Stimulated activated naive B cell treated with anti-CD40 and anti-IgM and Interleukin-4, amounts not matched to agents 10 μg/mL and 1 μg/mL and 100 μg/mL, for 72 hours (primary cell): Measurements from ENCODE around the gene KIF23.

Source experiments
- ATAC-seq, 2 donors: fragments of 150-1000 bp; cut with Tn5 transposase; replicated peaks; 2 replicates each; pipeline ENCODE4 v1.10.0; 2021; ENCODE audit warnings: moderate library complexity in 1 of 2
- DNase-seq: peaks from one replicate; pipeline ENCODE4 v3.0.0; 2021
- H3K27ac Mint-ChIP-seq: one replicate; pipeline ENCODE4 v1.8.0; 2022; ENCODE audit warnings: mild to moderate bottlenecking, mixed read lengths
- H3K27me3 Mint-ChIP-seq, 2 donors: one replicate each; pipeline ENCODE4 v1.8.0; 2022; ENCODE audit warnings: mixed read lengths in 2 of 2
- H3K36me3 Mint-ChIP-seq, 2 donors: one replicate each; pipeline ENCODE4 v1.8.0; 2022; ENCODE audit warnings: mixed read lengths in 2 of 2, mild to moderate bottlenecking in 1 of 2
- H3K4me1 Mint-ChIP-seq, 2 donors: one replicate each; pipeline ENCODE4 v1.8.0; 2022; ENCODE audit warnings: mixed read lengths in 2 of 2, mild to moderate bottlenecking in 1 of 2
- H3K4me3 Mint-ChIP-seq, 2 donors: one replicate each; pipeline ENCODE4 v1.8.0; 2022; ENCODE audit warnings: mild to moderate bottlenecking in 2 of 2, mixed read lengths in 2 of 2, moderate library complexity in 1 of 2
- H3K9me3 Mint-ChIP-seq, 2 donors: one replicate each; pipeline ENCODE4 v1.8.0; 2022; ENCODE audit warnings: mixed read lengths in 2 of 2, mild to moderate bottlenecking in 1 of 2

KIF23 gene

DNA sequence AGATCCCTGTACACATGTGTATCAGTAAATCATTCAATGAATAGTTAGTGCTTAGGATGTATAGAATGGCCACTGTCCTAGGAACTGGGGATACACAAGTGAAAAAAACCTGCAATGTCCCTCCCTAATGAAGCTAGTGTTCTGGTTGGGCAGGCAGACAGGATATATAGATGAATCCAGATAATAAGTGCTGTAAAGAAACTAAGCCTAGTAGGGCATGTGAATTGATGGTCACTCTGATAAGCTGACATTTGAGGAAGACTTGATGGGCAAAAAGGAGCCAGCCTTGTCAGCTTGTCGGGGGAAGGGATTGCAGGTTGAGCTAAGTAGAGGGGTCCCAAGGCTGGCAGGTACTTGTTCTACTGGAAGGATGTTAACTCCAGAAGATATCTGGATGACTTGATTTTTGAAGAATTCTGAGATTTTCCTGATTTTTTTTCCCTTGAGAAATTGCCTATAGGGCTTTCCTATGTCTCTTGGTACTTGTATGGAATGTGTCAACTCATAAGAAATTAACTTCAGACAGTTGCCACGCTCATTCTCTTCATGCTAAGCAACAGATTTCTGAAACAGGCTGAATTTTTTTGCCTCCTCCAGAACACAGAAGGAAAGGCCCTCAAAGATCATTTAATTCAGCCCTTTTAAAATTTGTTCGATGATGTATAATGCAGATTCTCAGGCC is 6.3 kb upstream of the KIF23 start:
- H3K27ac Mint-ChIP-seq = no peak overlapping the region
- H3K4me3 Mint-ChIP-seq = no peak overlapping the region
- H3K4me1 Mint-ChIP-seq = peaks cover 0 to under 1% of the 10 kb centered on the region in 2 donors
- no peak for ATAC-seq
- DNase-seq = no peak
- no peaks in the 10 kb centered on the region for H3K36me3 Mint-ChIP-seq
- no peaks in the 10 kb centered on the region for H3K9me3 Mint-ChIP-seq
- H3K27me3 Mint-ChIP-seq = peaks cover 0 to 4% of the 10 kb centered on the region in 2 donors

DNA sequence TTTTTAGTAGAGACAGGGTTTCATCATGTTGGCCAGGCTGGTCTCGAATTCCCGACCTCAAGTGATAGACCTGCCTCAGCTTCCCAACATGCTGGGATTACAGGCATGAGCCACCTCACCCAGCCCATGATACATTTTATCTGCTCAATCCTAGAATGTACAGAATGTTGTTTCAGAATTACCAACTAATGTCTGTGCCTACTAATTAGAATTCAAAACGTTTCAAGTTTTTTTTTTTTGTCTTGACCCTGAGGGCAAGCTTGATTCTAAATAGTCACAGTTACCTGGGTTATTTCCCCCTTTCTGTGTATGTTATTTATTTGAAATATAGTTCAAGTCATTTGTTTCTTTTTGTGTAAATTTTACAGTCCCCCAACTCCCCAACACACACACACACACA is 5.3 kb upstream of the KIF23 start:
- DNase-seq (no peak), ATAC-seq (no peak)
- Mint-ChIP-seq H3K27me3 (peaks cover 0 to 4% of the 10 kb centered on the region in 2 donors), H3K4me3 (no peak overlapping the region), H3K36me3 (no peaks in the 10 kb centered on the region), H3K4me1 (peaks cover under 1 to 11% of the 10 kb centered on the region in 2 donors), H3K9me3 (no peaks in the 10 kb centered on the region), H3K27ac (no peak overlapping the region)

DNA sequence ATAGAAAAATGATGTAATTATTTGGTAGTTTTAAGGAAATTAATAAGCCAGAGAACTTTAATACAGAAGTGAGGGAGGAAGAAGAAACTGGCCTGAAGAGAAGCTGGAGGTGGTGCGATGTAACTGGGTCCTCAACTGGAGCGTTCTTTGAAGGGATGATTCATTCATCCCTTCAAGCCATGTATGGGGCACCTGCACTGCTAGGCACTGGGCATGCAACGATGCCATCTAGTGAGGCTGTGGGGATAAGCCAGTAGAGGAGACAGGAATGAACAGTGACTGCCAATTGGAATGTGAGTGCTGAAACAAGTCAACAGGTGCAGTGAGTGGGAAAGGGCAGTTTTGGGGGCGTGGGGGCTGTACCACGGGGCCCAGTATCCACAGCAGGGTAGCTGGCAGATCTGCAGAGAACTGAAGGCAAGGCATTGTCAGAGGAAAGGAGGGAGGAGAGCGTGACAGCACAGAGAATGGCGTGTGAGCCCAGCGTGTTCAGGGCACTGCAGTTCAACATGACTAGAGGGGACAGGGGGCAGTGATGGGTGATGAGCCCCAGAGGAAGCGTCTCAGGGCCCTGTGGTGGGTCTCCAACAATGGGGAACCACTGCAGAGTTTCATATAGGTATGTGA is 3.8 kb upstream of the KIF23 start:
- no peak for DNase-seq
- Mint-ChIP-seq H3K27me3 (peaks cover 0 to 4% of the 10 kb centered on the region in 2 donors), H3K27ac (no peak overlapping the region), H3K4me1 (peaks cover 2 to 14% of the 10 kb centered on the region in 2 donors), H3K9me3 (no peaks in the 10 kb centered on the region), H3K4me3 (no peak overlapping the region), H3K36me3 (no peaks in the 10 kb centered on the region)
- peak; percentile 15 to 32 for ATAC-seq

DNA sequence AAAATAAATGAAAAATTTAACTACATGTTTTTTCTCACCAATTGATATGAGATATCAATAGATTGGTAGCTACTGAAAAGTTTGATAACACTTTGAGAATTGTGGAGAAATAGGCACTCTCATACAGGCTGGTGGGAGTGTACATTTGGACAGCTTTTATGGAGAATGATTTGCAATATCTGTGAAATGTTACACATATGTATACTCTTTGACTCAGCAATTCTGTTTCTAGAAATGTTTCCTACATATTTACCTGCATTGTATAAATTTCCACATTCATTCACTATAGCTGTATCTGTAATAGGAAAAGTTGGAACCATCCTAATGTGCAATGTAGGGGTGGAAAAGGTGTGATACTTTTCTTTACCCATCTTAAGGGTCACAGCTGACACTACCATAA is 1.9 kb upstream of the KIF23 start:
- H3K36me3 Mint-ChIP-seq = no peaks in the 10 kb centered on the region
- H3K27me3 Mint-ChIP-seq = peaks cover 0 to 4% of the 10 kb centered on the region in 2 donors
- no peak for ATAC-seq
- H3K4me1 Mint-ChIP-seq = peaks cover 2 to 14% of the 10 kb centered on the region in 2 donors
- H3K27ac Mint-ChIP-seq = no peak overlapping the region
- DNase-seq = no peak
- no peaks in the 10 kb centered on the region for H3K9me3 Mint-ChIP-seq
- H3K4me3 Mint-ChIP-seq = no peak overlapping the region

DNA sequence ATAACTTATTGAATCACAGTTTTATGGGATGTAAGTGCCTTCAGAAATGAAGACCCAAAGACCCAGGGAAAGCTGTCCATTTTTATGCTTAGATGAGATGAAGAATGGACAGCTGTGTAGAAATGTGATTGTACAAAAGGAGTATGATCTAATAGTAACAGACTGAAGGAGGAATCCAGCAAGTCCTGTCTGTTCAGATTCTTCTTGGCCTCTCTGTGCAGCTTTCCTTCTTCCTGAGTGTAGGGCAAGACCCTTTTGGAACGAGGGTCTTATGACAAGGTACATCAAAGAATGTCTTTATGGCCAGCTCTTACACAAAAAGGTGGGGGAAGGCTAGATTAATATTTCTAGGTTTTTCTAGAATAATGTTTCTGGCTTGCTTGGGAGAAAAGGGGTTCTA is 1.4 kb upstream of the KIF23 start:
- DNase-seq (no peak), ATAC-seq (no peak)
- no peak overlapping the region for H3K4me3 Mint-ChIP-seq
- H3K9me3 Mint-ChIP-seq = no peaks in the 10 kb centered on the region
- H3K36me3 Mint-ChIP-seq = peaks cover 0 to 2% of the 10 kb centered on the region in 2 donors
- H3K27me3 Mint-ChIP-seq = peaks cover 0 to 3% of the 10 kb centered on the region in 2 donors
- no peak overlapping the region for H3K27ac Mint-ChIP-seq
- peaks cover 2 to 14% of the 10 kb centered on the region in 2 donors for H3K4me1 Mint-ChIP-seq

DNA sequence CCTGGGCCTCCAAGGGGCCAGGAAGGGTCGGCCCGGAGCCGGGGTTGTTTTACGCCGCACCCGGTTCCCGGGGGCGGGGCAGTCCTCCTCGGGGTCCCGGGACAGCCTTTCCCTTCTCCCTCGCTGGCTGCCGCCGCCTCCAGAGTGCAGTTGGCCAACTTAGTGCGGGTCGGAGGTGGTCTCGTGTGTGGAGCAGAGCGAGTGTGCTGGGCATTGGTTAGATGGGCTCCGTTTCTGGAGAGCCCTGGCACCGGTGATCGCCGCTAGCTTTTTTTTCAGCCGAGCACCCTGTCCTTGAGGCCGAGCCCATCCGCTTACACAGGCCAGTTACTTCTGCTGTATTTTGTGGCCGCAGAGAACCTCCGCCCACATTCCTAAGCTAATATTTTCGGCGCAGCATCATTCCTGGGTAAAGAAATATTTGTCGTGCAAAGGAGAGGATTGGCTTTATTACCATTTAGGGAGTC is 585 bp downstream of the KIF23 start:
- ATAC-seq (peak; percentile 26), DNase-seq (peak; percentile 11)
- H3K27ac Mint-ChIP-seq = no peak overlapping the region
- H3K4me1 Mint-ChIP-seq = peaks cover 2 to 14% of the 10 kb centered on the region in 2 donors
- H3K36me3 Mint-ChIP-seq = peaks cover 5 to 6% of the 10 kb centered on the region in 2 donors
- H3K4me3 Mint-ChIP-seq = peak overlapping the region; percentile 76 to 86
- no peaks in the 10 kb centered on the region for H3K9me3 Mint-ChIP-seq
- peaks cover 0 to 11% of the 10 kb centered on the region in 2 donors for H3K27me3 Mint-ChIP-seq

DNA sequence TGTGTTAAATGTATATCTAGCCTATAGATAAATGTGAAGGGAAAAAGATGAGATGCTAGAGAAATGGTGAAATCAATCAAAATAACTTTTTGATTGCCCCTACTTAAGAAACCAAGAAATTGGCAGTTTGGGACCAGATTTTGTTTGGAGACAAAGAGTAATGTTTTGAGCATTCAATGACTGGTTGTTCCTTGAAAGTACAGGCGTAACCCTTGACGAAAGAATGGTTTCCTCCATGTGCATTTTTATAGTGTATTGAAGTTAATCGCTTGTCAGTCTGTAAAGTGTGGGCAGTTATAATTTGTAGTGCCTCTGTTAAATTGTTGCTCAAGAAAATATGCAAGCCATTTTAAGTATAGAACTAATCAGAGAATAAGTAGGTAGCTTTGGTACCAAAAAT is 1.2 kb downstream of the KIF23 start:
- no peak for DNase-seq
- ATAC-seq = no peak
- peaks cover 0 to 11% of the 10 kb centered on the region in 2 donors for H3K27me3 Mint-ChIP-seq
- H3K9me3 Mint-ChIP-seq = no peaks in the 10 kb centered on the region
- peaks cover 2 to 14% of the 10 kb centered on the region in 2 donors for H3K4me1 Mint-ChIP-seq
- H3K36me3 Mint-ChIP-seq = peaks cover 5 to 6% of the 10 kb centered on the region in 2 donors
- H3K27ac Mint-ChIP-seq = no peak overlapping the region
- no peak overlapping the region for H3K4me3 Mint-ChIP-seq

DNA sequence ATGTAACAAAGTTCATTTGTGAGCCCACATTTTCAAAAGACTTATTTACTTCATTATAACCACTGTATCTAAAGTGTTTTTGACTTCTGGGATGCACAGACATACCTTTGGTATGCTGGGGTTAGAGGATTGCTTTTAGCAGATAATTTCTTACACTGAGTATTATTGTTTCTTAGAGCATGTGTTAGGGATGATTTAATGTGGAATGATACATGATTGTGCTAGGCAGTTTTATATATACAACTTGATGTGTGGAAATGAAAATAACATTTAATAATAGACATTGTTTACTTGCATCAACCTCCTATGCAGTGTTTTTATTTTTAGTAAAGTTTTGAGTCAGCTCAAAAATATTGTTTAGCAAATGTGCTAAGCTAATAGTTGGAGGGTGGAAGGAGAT is 3.4 kb downstream of the KIF23 start:
- ATAC-seq (no peak), DNase-seq (no peak)
- peaks cover 9% of the 10 kb centered on the region in 2 donors for H3K36me3 Mint-ChIP-seq
- no peaks in the 10 kb centered on the region for H3K9me3 Mint-ChIP-seq
- peaks cover 2 to 14% of the 10 kb centered on the region in 2 donors for H3K4me1 Mint-ChIP-seq
- peaks cover 0 to 11% of the 10 kb centered on the region in 2 donors for H3K27me3 Mint-ChIP-seq
- no peak overlapping the region for H3K4me3 Mint-ChIP-seq
- no peak overlapping the region for H3K27ac Mint-ChIP-seq

DNA sequence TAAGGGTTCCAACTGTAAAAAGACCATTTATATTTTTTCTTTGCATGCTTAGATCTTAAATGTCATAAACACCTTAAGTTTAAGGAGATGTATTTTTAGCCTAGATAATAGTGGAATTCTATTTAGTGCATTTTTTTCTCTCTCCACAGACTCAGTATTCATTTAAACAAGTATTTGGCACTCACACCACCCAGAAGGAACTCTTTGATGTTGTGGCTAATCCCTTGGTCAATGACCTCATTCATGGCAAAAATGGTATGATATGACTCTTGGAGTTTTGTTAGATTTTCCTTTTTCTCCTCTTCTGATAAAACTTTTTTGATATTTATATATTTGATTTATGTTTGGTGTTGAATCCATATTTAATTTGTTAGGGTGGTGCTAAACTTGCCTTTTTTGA is 7.3 kb downstream of the KIF23 start:
- no peak for ATAC-seq
- Mint-ChIP-seq H3K9me3 (no peaks in the 10 kb centered on the region), H3K27me3 (peaks cover 0 to 11% of the 10 kb centered on the region in 2 donors), H3K27ac (no peak overlapping the region), H3K36me3 (peaks cover 9 to 10% of the 10 kb centered on the region in 2 donors), H3K4me1 (no peaks in the 10 kb centered on the region), H3K4me3 (no peak overlapping the region)
- no peak for DNase-seq

DNA sequence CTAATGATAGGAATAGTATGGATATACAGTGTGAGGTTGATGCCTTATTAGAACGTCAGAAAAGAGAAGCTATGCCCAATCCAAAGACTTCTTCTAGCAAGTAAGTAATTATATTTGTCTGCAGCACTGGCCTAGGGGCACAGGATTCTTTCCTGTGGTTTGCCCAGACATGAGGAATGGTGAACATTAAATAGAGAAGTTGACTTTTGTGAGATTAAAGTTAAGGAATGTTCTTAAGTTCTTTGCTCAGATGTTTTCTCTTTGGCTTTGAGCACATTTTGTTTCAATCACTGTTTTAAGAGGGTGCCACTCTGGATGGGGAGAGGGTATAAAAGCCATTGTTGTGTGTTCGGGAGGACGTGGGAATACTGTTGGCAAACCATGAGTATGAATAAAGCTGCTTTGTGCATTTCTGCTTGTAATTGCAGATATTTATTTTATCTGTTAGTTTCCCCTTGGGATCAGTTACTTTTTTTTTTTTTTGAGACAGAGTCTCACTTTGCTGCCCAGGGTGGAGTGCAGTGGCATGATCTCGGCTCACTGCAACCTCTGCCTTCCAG is 8.3 kb downstream of the KIF23 start:
- Mint-ChIP-seq H3K36me3 (peaks cover 9 to 10% of the 10 kb centered on the region in 2 donors), H3K9me3 (no peaks in the 10 kb centered on the region), H3K27me3 (peaks cover 0 to 11% of the 10 kb centered on the region in 2 donors), H3K27ac (no peak overlapping the region), H3K4me3 (no peak overlapping the region), H3K4me1 (no peaks in the 10 kb centered on the region)
- ATAC-seq (no peak), DNase-seq (no peak)

DNA sequence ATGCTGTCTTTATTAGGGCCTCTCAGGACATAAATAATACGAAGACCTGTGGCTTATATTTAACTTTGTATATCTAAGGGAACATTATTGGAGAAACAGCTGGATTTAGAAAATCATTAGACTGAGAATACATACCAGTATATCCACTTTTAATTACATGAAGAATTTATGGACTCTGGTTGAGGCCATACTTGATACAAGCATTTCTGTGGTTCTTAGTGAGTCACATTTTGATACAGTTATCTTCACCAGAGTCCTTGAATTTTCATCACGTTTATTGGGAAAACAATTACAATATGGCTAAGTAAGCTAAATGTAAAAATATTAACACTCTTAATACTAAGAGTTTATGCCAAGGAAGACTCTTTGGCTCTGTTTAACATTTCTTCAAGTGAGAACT is 9.9 kb downstream of the KIF23 start:
- ATAC-seq = no peak
- peaks cover 0 to 5% of the 10 kb centered on the region in 2 donors for H3K27me3 Mint-ChIP-seq
- H3K36me3 Mint-ChIP-seq = peaks cover 5 to 9% of the 10 kb centered on the region in 2 donors
- H3K27ac Mint-ChIP-seq = no peak overlapping the region
- H3K9me3 Mint-ChIP-seq = no peaks in the 10 kb centered on the region
- no peak overlapping the region for H3K4me3 Mint-ChIP-seq
- H3K4me1 Mint-ChIP-seq = no peaks in the 10 kb centered on the region
- no peak for DNase-seq

DNA sequence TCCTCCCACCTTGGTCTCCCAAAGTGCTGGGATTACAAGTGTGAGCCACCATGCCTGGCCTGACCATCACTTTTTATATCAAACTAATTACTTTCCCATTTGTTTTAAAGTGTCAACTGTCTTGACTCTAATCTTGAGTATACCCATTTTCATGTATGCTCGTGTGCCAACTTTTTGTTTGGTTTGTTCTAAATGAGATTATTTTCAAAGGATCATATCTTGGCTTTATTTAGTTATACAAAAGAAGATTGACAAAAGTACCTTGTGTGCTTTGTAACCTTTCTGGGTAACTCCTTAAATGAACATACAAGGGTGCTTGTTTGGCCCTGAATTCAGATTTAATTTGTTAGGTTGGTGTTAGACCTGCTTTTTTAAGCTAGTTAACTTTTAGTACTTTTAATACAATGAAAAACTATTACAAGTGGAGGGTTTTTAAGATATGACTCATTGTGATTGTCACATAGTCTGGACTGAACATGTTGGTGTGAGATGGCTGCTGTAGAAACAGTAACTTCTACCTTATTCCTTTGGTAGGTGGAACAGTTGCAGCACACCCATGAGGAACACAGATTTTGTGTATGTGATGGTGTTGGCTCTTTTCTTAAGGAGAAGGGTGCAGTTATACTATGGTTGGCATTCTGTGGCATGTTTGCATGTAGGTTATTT is 10.7 kb downstream of the KIF23 start:
- Mint-ChIP-seq H3K27ac (no peak overlapping the region), H3K4me1 (no peaks in the 10 kb centered on the region), H3K36me3 (peaks cover 3 to 5% of the 10 kb centered on the region in 2 donors), H3K27me3 (no peaks in the 10 kb centered on the region), H3K9me3 (no peaks in the 10 kb centered on the region), H3K4me3 (no peak overlapping the region)
- DNase-seq = no peak
- ATAC-seq = no peak

DNA sequence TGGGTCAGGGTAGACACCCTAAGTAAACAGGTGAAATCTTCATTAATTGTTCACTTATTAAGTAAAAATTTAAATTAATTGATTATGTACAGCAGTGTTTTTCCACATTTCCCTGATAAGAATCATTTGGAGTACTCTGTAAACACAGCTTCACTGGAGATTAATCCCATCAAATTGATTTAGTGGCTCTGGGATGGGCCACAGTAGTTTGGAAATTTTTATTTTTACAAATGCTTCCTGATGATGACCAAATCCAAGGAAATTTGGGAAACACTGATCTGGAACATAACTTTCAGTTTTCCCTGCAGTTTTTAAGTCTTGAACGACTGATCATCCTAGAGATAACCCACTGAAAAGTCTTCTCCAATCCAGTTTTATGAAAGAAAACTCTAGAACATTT is 19.7 kb downstream of the KIF23 start:
- Mint-ChIP-seq H3K4me3 (no peak overlapping the region), H3K36me3 (peaks cover 12 to 14% of the 10 kb centered on the region in 2 donors), H3K4me1 (no peaks in the 10 kb centered on the region), H3K27me3 (no peaks in the 10 kb centered on the region), H3K27ac (no peak overlapping the region), H3K9me3 (no peaks in the 10 kb centered on the region)
- DNase-seq = no peak
- ATAC-seq = no peak

DNA sequence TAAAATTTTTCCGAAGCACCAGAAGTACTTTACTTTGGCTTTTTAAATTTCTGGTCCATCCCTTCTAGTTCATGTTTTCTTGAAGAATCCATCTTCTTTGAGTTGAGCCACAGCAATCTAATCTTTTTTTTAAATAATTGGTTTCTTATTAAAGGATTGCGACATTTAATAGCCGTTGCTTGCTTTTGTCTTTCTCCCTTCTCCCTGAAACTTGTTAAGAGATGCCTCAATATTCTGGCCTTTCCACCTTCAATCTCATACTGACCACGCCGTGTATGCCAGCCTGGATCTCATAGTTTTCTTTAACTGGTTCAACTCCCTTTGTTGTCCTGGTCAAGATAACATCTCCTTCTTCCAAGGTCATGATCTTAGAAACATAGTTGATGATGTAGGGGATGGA is 20.1 kb downstream of the KIF23 start:
- ATAC-seq (no peak), DNase-seq (no peak)
- no peaks in the 10 kb centered on the region for H3K9me3 Mint-ChIP-seq
- H3K4me3 Mint-ChIP-seq = no peak overlapping the region
- H3K27me3 Mint-ChIP-seq = no peaks in the 10 kb centered on the region
- no peak overlapping the region for H3K27ac Mint-ChIP-seq
- H3K36me3 Mint-ChIP-seq = peaks cover 12 to 14% of the 10 kb centered on the region in 2 donors
- no peaks in the 10 kb centered on the region for H3K4me1 Mint-ChIP-seq
